Fibroblast of pulmonary artery (primary cell): ENCODE measurements around the gene IFT43.

Experiments used
- DNase-seq: peaks from one replicate; pipeline ENCODE4 v3.0.0-alpha.2; 2010; ENCODE audit warnings: low read depth
- H3K4me3 ChIP-seq: replicated peaks from 2 replicates; pipeline ENCODE4 v1.5.1; 2011; ENCODE audit warnings: low read depth, mild to moderate bottlenecking, control low read depth, low read length, moderate library complexity
- CTCF ChIP-seq: IDR thresholded peaks from 2 replicates; pipeline ENCODE4 v1.5.1; 2011; ENCODE audit warnings: mild to moderate bottlenecking, control low read depth, low read length, inconsistent platforms; ENCODE audit errors: missing control alignments

The IFT43 gene

GRCh38 chr14:75984674-75985073 is 889 bp upstream of the IFT43 start:
- no peak overlapping the region for H3K4me3 ChIP-seq
- DNase-seq, result no peak
- TF ChIP-seq CTCF, result no peak

- H3K4me3 ChIP-seq, result peak overlapping the region; percentile 91
- no peak for TF ChIP-seq CTCF
- no peak for DNase-seq
Measured at GRCh38 chr14:75986439-75986765, 839 bp downstream of the IFT43 start.

GRCh38 chr14:75987201-75987970 is 1.8 kb downstream of the IFT43 start:
- TF ChIP-seq CTCF, result no peak
- no peak overlapping the region for H3K4me3 ChIP-seq
- DNase-seq, result no peak

- no peak for TF ChIP-seq CTCF
- no peak overlapping the region for H3K4me3 ChIP-seq
- peak; percentile 94 for DNase-seq
Measured at GRCh38 chr14:75989134-75989533, 3.6 kb downstream of the IFT43 start.

- DNase-seq, result no peak
- TF ChIP-seq CTCF, result no peak
- H3K4me3 ChIP-seq, result no peak overlapping the region
Measured at GRCh38 chr14:75990297-75990696, 4.7 kb downstream of the IFT43 start.

GRCh38 chr14:75991753-75992152 is 6.2 kb downstream of the IFT43 start:
- no peak for DNase-seq
- no peak for TF ChIP-seq CTCF
- H3K4me3 ChIP-seq, result no peak overlapping the region

- H3K4me3 ChIP-seq, result no peak overlapping the region
- no peak for TF ChIP-seq CTCF
- no peak for DNase-seq
Measured at GRCh38 chr14:75993567-75994041, 8.0 kb downstream of the IFT43 start.
